Omental fat pad (tissue), 4 donors: ENCODE data around the gene PGLYRP4. TPM values are rescaled to one million over a fixed set of nuclear protein-coding genes. Genes with fewer than 3 reads are reported as not detected.
A peak's percentile ranks its signal among the peaks of the same experiment; 100 is the strongest.

Source experiments
- ATAC-seq: fragments of 150-250 bp; one replicate; pipeline ENCODE4 v1.9.1; 2016; ENCODE audit warnings: mild to moderate bottlenecking, moderate library complexity; ENCODE audit not compliant: low FRiP score
- DNase-seq: peaks from one replicate; pipeline ENCODE4 v3.0.0-alpha.2; 2019; ENCODE audit warnings: low spot score
- CTCF ChIP-seq, 3 donors: fragments of 450-650 bp; IDR thresholded peaks; one replicate each; pipeline ENCODE4 v1.5.1; 2016 to 2017; ENCODE audit warnings: antibody characterized with exemption in 3 of 3, mild to moderate bottlenecking in 3 of 3, moderate library complexity in 2 of 3
- total RNA-seq, 4 donors: library from RNA; depleted of rRNA; stranded (reverse); fragments of >200 nt; gene quantifications; one replicate each; pipeline ENCODE4 v1.1.0, GENCODE V29; 2016

The PGLYRP4 gene
- total RNA-seq, 4 donors from 2014 or later: not detected

- no peak for TF ChIP-seq CTCF (IDR thresholded peaks at IDR 0.05)
- ATAC-seq (no peak), DNase-seq (no peak)
These were observed 45.8 kb upstream of the PGLYRP4 start for GRCh38 chr1:153394391-153394790.

- TF ChIP-seq CTCF (IDR thresholded peaks at IDR 0.05): no peak
- no peak for ATAC-seq
- no peak for DNase-seq
These were observed 45.3 kb upstream of the PGLYRP4 start for GRCh38 chr1:153393926-153394325.

GRCh38 chr1:153392822-153393221, 44.2 kb upstream of the PGLYRP4 start:
- no peak for ATAC-seq
- no peak for TF ChIP-seq CTCF (IDR thresholded peaks at IDR 0.05)

GRCh38 chr1:153392258-153392657, 43.6 kb upstream of the PGLYRP4 start:
- DNase-seq (no peak), ATAC-seq (no peak)
- TF ChIP-seq CTCF (IDR thresholded peaks at IDR 0.05): no peak

More at GRCh38 chr1:153392822-153393221, 44.2 kb upstream of the PGLYRP4 start:
- no peak for DNase-seq

GRCh38 chr1:153390938-153391710, 42.5 kb upstream of the PGLYRP4 start, which contains the start of gene S100A8:
TSS of gene S100A8 (minus strand) at chr1:153391073. CDS start at chr1:153390535, 538 bp downstream.
- ATAC-seq: peak; percentile 31

GRCh38 chr1:153389973-153390879, 41.6 kb upstream of the PGLYRP4 start:
- DNase-seq (no peak), ATAC-seq (no peak)
- TF ChIP-seq CTCF (IDR thresholded peaks at IDR 0.05): no peak

More at GRCh38 chr1:153390938-153391710, 42.5 kb upstream of the PGLYRP4 start, which contains the start of gene S100A8:
- DNase-seq: no peak
- TF ChIP-seq CTCF (IDR thresholded peaks at IDR 0.05): no peak
